GM10266 (cell line): ENCODE data around the gene WDR20.
"Not testable (repeated sequence)": the region's sequence is repeated elsewhere in the genome, so short reads cannot be mapped to it uniquely, and the experiment has no call there.

Experiments
- DNase-seq: peaks from one replicate; pipeline ENCODE4 v3.0.0; 2012; ENCODE audit errors: extremely low spot score
- CTCF ChIP-seq: IDR thresholded peaks from 2 replicates; pipeline ENCODE4 v1.5.1; 2012; ENCODE audit warnings: mild to moderate bottlenecking, low read depth; ENCODE audit not compliant: control insufficient read depth, insufficient read depth; ENCODE audit errors: missing control alignments

Gene WDR20

GRCh38 chr14:102159841-102160240 is 20.1 kb downstream of the WDR20 start:
- TF ChIP-seq CTCF, result no peak
- no peak for DNase-seq

GRCh38 chr14:102162487-102162886 is 22.8 kb downstream of the WDR20 start:
- TF ChIP-seq CTCF, result no peak
- no peak for DNase-seq

- no peak for TF ChIP-seq CTCF
- no peak for DNase-seq
Observed at GRCh38 chr14:102164241-102164641, 24.5 kb downstream of the WDR20 start.

GRCh38 chr14:102164965-102165364 is 25.3 kb downstream of the WDR20 start:
- DNase-seq, result no peak
- TF ChIP-seq CTCF, result no peak

- TF ChIP-seq CTCF, result no peak
- no peak for DNase-seq
Observed at GRCh38 chr14:102170061-102170460, 30.4 kb downstream of the WDR20 start.

- no peak for TF ChIP-seq CTCF
- DNase-seq, result no peak
Observed at GRCh38 chr14:102171173-102172020, 31.7 kb downstream of the WDR20 start.

GRCh38 chr14:102172021-102172272 is 32.2 kb downstream of the WDR20 start:
- DNase-seq, result not testable (repeated sequence)

GRCh38 chr14:102172721-102173120 is 33.0 kb downstream of the WDR20 start:
- DNase-seq, result not testable (repeated sequence)
